Suppressor macrophage (primary cell): ENCODE results near the gene MMP24.
"Not testable (repeated sequence)": the region's sequence is repeated elsewhere in the genome, so short reads cannot be mapped to it uniquely, and the experiment has no call there.

Experiments
- DNase-seq, 4 experiments: peaks; one replicate each; pipeline ENCODE4 v3.0.0-alpha.2; 2020 to 2022

The MMP24 gene

DNA sequence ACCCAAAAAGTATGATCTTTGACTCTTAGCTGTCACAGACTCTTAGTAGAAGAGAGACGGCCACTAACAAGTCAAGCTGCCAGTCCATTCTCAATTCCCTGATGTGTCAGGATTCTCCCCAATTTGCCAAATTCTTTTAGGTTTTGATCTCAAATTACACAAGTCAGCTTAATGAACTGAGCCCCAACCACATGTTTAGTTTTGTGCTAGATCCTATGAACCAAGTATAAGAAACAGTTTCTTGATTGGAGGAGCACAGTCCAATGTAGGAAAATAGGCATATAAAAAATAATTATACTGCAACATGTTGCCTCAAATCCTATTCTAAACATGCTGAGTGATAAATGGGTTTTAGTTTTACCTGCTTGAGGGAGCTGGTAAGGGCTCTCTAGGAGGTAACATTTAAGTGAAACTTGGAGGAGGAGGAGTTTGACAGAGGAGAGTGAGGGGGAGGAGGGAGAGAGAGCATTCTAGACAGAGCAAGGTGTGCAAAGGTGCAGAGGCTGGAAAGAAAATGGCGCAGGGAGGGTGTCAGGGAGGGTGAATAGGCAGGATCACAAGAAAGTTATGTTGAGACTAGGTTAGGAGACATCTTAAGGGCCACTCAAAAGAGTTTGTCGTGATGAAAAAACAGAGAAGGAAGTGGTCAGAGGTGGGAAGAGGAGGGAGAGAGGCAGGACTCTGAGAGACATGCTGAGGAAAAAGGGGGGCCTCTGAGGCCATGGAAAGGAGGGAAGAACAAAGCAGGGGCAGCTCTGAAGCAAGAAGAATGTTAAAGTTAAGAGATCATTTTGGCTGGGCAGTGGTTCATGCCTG, 88.5 kb downstream of the MMP24 start:
- DNase-seq, result no peak

DNA sequence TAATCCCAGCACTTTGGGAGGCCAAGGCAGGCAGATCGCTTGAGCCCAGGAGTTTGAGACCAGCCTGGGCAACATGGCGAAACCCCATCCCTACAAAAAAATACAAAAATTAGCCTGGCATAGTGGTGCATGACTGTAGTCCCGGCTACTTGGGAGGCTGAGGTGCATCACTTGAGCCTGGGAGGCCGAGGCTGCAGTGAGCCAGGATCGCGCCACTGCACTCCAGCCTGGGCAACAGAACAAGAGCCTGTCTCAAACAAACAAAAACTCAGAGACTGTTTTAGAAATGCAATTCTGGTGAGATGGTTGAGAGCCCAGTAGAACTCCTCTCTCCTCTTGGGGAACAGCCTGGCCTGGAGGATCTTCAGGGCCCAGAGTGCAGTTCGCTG, 89.1 kb downstream of the MMP24 start:
- not testable (repeated sequence) for DNase-seq

DNA sequence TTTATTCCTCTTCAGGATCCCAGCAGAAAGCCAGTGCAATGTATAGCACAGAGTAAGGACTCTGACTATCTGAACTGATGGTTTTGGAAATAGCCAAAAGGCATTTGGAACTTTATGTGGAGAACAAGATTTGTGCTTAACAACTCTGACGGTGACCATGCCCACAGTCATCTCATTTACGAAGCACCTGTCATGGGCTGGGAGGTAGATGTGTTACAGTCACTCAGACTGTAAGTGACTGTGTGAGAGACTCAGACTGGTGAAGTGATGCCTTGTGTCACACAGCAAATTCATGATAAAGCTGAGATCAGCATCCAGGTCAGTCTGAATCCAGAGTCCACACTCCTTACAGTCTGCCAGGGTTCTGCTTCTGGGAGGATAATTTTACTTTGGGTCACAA, 89.6 kb downstream of the MMP24 start:
- DNase-seq, result no peak

DNA sequence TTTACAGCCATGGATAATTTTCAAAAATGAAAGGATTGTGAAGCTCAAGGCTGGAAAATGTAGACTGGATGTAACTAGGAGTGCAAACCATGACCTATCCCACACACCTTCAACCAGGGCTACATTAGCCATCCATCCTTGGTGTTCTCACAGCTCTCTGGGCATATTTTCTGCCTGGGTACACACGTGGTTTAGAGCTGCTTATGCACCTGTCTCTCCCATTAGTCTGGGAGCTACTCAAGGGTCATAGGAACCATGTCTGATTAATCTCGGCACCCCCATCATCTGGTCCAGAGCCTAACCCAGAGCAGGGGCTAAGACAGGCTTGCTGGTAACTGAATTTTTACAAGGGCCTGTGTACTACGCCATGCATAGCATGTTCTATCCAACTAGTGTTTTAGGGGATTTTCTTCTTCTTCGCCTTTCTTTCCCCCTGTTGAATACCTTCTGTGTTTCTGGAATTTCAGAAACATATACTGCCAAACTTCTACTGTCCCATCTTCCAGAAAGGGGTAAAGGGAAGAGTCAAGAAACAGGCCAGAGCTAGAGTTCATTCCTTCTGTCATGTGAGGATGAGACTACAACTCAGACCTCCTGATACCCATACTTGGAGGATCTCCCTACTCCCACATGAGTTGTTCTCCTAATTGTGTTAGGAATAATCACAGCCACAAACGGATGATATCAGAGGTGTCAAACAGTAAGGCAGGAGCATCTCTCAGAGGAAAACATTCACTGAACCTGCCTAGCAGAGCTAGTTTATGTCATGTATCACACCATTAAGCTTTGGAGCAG, 91.1 kb downstream of the MMP24 start:
- DNase-seq, result peak in 3 of 4 experiments; percentile 46 to 54 (median 54)

DNA sequence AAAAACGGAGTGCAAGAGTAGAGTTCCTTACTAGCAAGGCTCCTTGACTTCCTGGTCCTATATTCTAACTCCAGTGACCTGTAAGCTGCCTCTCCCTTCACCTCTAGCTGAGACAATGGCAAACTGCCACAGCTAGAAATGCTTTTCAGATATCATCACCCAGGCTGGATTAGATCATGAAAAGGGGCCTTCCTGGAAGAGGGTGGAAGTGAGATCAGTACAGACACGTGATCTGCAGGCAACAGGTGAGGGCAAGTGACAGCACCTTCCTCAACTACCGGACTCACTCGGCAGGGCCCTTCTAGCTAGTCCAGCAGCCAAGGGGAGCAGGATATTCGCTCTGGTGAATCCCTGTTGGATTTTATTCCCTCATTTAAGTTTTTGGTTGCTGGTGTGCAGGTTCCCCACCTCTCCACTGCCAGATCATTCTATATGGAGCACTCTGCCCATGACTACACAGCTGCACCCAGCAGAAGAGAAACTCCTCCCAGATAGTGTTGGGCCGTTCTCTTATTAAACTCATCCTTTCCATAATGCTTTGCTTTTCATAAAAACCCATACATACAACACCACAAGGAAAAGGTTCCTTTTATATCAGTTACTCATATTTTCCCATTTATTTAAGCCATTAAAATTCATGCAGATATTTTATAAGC, 92.1 kb downstream of the MMP24 start:
- no peak for DNase-seq

DNA sequence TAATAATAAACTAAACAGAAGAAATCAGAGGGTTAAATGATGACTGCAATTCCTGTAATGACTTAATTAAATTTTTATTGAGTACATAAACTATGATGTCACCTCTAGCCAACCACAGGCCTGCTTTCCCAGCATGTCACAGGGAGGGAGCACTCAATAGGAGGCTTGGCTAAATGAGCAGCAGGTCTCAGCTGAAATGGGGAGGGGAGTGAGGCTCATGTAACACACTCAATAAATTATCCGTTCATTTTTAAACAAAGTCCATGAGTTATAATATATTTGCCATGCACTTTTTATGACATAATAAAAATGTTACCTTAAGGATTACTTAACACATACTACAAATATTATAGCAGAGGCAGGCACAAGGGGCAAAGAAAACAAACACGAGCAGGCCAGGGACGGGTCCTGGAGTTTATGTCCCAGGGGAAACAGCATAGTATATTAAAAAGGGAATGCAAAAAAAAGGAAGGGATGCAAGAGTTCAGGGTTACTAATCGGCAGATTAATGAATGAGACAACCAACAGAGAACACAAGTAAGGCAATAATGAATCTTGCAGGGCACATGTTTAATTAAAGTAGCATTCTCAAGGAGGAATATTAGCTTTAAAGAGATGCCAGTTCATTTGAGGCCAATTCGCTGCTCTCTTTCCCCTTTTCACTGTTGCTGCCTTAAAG, 92.8 kb downstream of the MMP24 start:
- DNase-seq, result no peak

DNA sequence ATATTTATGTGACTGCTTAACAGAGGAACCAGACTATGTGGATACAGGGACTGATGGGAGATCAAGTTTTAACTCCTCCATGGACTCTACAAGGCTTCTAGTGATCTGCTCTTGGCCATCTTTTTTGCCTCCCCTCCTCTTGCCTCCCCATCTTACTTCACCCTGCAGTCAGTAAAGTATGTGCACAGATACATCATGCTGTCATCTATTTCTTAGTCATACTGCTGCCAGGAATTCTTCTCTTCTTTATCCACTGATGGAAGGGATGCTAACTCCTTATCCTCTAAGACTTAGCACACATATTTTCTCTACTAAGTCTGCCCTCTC, 93.3 kb downstream of the MMP24 start:
- DNase-seq, result no peak

DNA sequence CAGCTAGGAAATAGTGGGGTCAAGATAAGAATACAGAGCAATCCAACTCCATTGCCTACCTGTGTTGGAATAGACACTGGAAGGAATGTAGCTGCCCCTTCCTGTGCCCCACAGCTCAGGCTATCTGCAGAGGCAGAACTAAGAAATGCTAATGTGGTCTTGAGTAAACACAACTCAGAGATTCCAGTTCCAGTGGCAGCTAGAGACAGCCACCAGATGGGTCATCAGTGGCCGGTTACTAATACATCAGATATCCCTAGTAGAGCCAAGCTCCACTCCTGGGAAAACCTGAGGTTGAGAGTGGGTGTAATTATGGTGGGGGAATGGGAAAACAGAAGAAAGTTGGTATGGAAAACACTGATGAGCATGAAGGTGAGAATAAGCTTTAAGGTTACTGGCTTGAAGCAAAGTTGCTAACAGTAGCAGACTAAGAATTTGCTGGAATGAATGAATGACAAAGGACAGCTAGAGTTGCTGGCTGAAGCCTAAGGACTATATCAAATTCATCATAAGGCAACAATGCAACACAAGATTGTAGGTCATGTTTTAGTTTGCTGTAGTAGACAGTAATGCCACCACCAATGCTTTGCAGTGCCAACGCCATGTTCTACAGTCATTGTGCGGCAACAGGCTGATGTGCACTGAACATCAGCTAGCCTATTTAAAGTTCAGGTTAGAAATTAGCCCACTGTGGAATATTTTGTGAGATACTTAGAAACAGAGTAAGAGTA, 94.1 kb downstream of the MMP24 start:
- no peak for DNase-seq

DNA sequence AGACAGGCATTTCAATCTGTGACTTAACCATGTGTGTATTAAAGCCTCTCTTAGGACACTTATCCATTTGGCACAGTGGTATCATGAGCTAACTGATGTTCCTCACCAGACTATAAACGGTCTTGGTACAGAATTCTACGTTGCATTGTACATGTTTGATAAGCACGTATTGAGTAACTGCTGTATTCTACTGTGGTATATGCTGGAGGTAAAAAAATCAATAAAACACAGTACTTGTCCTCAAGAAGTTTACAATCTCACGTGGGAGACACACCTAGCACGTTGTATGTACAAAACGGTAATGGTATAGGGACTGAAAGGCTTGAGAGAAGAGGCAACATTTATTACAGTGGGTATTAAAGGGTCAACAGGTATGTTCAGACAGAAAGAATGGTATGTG, 98.9 kb downstream of the MMP24 start:
- no peak for DNase-seq

DNA sequence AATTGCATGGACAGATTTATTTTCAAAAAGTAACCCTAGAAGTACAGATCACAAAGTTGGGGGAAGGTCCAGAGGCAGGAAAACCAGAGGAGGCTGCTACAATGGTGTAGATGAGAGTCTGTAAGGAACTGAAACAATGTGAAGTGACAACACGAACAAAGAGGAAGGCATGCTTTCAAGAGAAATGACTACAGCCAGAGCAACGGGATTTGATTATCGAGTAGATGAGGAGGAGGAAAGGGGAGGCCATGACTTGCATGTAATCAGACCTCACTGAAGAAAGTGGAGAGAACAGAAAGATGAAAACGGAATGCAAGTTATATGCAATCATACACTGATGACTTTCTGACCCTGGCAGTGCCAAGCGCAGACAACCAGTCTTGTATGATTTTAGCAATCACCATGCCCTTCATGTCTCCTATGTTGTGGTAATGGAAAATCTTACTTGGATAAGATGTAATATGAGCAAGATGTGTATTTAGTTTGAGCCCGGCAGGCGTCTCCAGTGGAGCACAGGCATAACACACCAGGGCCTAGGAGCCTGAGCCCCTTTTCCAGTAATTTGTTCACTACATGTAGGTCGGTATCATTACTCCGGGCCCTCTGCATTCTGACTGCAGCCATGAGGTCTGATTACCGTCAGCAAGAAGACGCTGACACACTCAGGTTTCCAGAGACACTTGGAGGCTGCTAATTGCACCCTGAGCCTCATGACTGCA, 99.7 kb downstream of the MMP24 start:
- DNase-seq, result peak; percentile 55 to 79 (median 66)
